ENCODE measurements around the gene CDC42EP5. TPM values are rescaled to one million over a fixed set of nuclear protein-coding genes. Genes with fewer than 3 reads are reported as not detected.
"Not testable (repeated sequence)": the region's sequence is repeated elsewhere in the genome, so short reads cannot be mapped to it uniquely, and the experiment has no call there.

The CDC42EP5 gene
- total RNA-seq, 2 donors from 2014 or later: 444 to 601 TPM

- intact Hi-C loops (cut with DNase I): no loop called here
- Histone ChIP-seq H3K27me3 (no peaks in the 10 kb centered on the region), H3K36me3 (peaks cover 41% of the 10 kb centered on the region), H3K4me3 (no peak overlapping the region), H3K4me1 (peaks cover 11% of the 10 kb centered on the region), H3K27ac (no peak overlapping the region), H3K9me3 (no peaks in the 10 kb centered on the region), H3K9ac (ENCODE audit: low read depth in 2 of 2, low read length in 2 of 2) (peak overlapping the region in 1 of 2 donors; percentile 38)
- DNase-seq: no peak
- TF ChIP-seq, protein P1, sequence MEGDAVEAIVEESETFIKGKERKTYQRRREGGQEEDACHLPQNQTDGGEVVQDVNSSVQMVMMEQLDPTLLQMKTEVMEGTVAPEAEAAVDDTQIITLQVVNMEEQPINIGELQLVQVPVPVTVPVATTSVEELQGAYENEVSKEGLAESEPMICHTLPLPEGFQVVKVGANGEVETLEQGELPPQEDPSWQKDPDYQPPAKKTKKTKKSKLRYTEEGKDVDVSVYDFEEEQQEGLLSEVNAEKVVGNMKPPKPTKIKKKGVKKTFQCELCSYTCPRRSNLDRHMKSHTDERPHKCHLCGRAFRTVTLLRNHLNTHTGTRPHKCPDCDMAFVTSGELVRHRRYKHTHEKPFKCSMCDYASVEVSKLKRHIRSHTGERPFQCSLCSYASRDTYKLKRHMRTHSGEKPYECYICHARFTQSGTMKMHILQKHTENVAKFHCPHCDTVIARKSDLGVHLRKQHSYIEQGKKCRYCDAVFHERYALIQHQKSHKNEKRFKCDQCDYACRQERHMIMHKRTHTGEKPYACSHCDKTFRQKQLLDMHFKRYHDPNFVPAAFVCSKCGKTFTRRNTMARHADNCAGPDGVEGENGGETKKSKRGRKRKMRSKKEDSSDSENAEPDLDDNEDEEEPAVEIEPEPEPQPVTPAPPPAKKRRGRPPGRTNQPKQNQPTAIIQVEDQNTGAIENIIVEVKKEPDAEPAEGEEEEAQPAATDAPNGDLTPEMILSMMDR (IDR thresholded peaks at IDR 0.05): no peak
These were observed 21.7 kb downstream of the CDC42EP5 start for GRCh38 chr19:54451331-54451871.

- H3K9ac ChIP-seq (ENCODE audit: low read depth in 2 of 2, low read length in 2 of 2): peak overlapping the region; percentile 85 to 89
- H3K9me3 ChIP-seq: no peaks in the 10 kb centered on the region
- no peaks in the 10 kb centered on the region for H3K27me3 ChIP-seq
- no peak for DNase-seq
- intact Hi-C loops (cut with DNase I): no loop called here
- peak overlapping the region; percentile 96 for H3K4me3 ChIP-seq
- peaks cover 11% of the 10 kb centered on the region for H3K4me1 ChIP-seq
- peak overlapping the region; percentile 98 for H3K27ac ChIP-seq
- H3K36me3 ChIP-seq: peaks cover 30% of the 10 kb centered on the region
- TF ChIP-seq, protein P1 (IDR thresholded peaks at IDR 0.05): no peak
These were observed 23.4 kb downstream of the CDC42EP5 start for GRCh38 chr19:54449701-54450069.

- Histone ChIP-seq H3K27me3 (no peaks in the 10 kb centered on the region), H3K36me3 (peaks cover 24% of the 10 kb centered on the region), H3K4me3 (peak within 1 kb of the TSS; percentile 96), H3K9me3 (no peaks in the 10 kb centered on the region), H3K27ac (peak within 1 kb of the TSS; percentile 98), H3K4me1 (peaks cover 11% of the 10 kb centered on the region), H3K9ac (ENCODE audit: low read depth in 2 of 2, low read length in 2 of 2) (peak within 1 kb of the TSS; percentile 85 to 92)
- TF ChIP-seq, protein P1 (IDR thresholded peaks at IDR 0.05): no peak
- intact Hi-C loops (cut with DNase I): no loop called here
- peak; percentile 97 for DNase-seq
These were observed 24.1 kb downstream of the CDC42EP5 start, which contains the start of gene LENG8 for GRCh38 chr19:54448774-54449700. Gene LENG8 (plus strand): TSS chr19:54449199. CDS start chr19:54451345, 2,146 bp downstream.

- H3K9me3 ChIP-seq: no peaks in the 10 kb centered on the region
- H3K36me3 ChIP-seq: peaks cover 16% of the 10 kb centered on the region
- H3K27me3 ChIP-seq: no peaks in the 10 kb centered on the region
- DNase-seq: peak; percentile 60
- peaks cover 11% of the 10 kb centered on the region for H3K4me1 ChIP-seq
- peak overlapping the region; percentile 96 for H3K4me3 ChIP-seq
- peak overlapping the region; percentile 98 for H3K27ac ChIP-seq
- H3K9ac ChIP-seq (ENCODE audit: low read depth in 2 of 2, low read length in 2 of 2): peak overlapping the region; percentile 85 to 92
- intact Hi-C loops (cut with DNase I): no loop called here
- TF ChIP-seq, protein P1 (IDR thresholded peaks at IDR 0.05): no peak
These were observed 24.9 kb downstream of the CDC42EP5 start for GRCh38 chr19:54448040-54448773.

DNA sequence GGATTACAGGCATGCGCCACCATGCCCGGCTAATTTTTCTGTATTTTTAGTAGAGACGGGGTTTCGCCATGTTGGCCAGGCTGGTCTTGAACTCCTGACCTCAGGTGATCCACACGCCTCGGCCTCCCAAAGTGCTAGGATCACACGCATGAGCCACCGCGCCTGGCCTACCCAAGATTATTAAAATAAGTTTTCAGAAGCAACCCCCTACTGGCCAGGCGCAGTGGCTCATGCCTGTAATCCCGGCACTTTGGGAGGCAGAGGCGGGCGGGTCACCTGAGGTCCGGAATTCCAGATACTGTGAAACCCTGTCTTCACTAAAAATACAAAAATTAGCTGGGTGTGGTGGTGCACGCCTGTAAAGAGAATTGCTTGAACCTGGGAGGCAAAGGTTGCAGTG, 26.7 kb downstream of the CDC42EP5 start:
- H3K36me3 ChIP-seq; H3K9ac ChIP-seq (ENCODE audit: low read depth in 2 of 2, low read length in 2 of 2); H3K27me3 ChIP-seq; H3K4me3 ChIP-seq; intact Hi-C loops (cut with DNase I); H3K27ac ChIP-seq; H3K9me3 ChIP-seq; DNase-seq: not testable (repeated sequence)
- H3K4me1 ChIP-seq: peaks cover 11% of the 10 kb centered on the region
